Hepatocyte (in vitro differentiated cells): ENCODE data around the gene ING5. TPM values are rescaled to one million over a fixed set of nuclear protein-coding genes. Genes with fewer than 3 reads are reported as not detected.

Experiments used
- DNase-seq: peaks from one replicate; pipeline ENCODE4 v3.0.0-alpha.2; 2016; ENCODE audit warnings: low spot score
- H2AFZ ChIP-seq: fragments of 200-600 bp; sonication (generic); 2 replicates; pipeline ENCODE4 v1.6.0; 2016; ENCODE audit warnings: antibody characterized with exemption, mild to moderate bottlenecking
- H3K27ac ChIP-seq: fragments of 200-600 bp; sonication (generic); 2 replicates; pipeline ENCODE4 v1.5.1; 2016; ENCODE audit warnings: mild to moderate bottlenecking
- H3K27me3 ChIP-seq: fragments of 200-600 bp; sonication (generic); 2 replicates; pipeline ENCODE4 v1.6.1; 2016
- H3K36me3 ChIP-seq: fragments of 200-600 bp; sonication (generic); replicated peaks from 2 replicates; pipeline ENCODE4 v1.5.1; 2016; ENCODE audit warnings: low read depth; ENCODE audit not compliant: insufficient read depth
- H3K4me1 ChIP-seq: fragments of 200-600 bp; sonication (generic); 2 replicates; pipeline ENCODE4 v1.5.1; 2016; ENCODE audit warnings: mild to moderate bottlenecking, moderate library complexity; ENCODE audit not compliant: insufficient read depth
- H3K4me2 ChIP-seq: fragments of 200-600 bp; sonication (generic); 2 replicates; pipeline ENCODE4 v1.6.0; 2016
- H3K4me3 ChIP-seq: fragments of 200-600 bp; sonication (generic); 2 replicates; pipeline ENCODE4 v1.5.1; 2016; ENCODE audit warnings: mild to moderate bottlenecking
- H3K79me2 ChIP-seq: fragments of 200-600 bp; sonication (generic); 2 replicates; pipeline ENCODE4 v1.6.0; 2017; ENCODE audit warnings: mild to moderate bottlenecking
- H3K9me2 ChIP-seq: fragments of 200-600 bp; sonication (generic); replicated peaks from 2 replicates; pipeline ENCODE4 v1.6.0; 2017; ENCODE audit warnings: mild to moderate bottlenecking; ENCODE audit not compliant: insufficient read depth
- H3K9me3 ChIP-seq: fragments of 200-600 bp; sonication (generic); 2 replicates; pipeline ENCODE4 v1.5.1; 2016; ENCODE audit warnings: low read depth, mild to moderate bottlenecking
- H4K20me1 ChIP-seq: fragments of 200-600 bp; sonication (generic); 2 replicates; pipeline ENCODE4 v1.6.0; 2016; ENCODE audit warnings: mild to moderate bottlenecking; ENCODE audit not compliant: insufficient read depth, poor library complexity, severe bottlenecking
- CTCF ChIP-seq: fragments of 200-600 bp; sonication (generic); IDR thresholded peaks from 2 replicates; pipeline ENCODE4 v1.5.1; 2016; ENCODE audit warnings: antibody characterized with exemption, mild to moderate bottlenecking; ENCODE audit not compliant: poor library complexity
- EZH2 ChIP-seq: fragments of 200-600 bp; sonication (generic); IDR thresholded peaks from 2 replicates; pipeline ENCODE4 v1.6.1; 2016; ENCODE audit warnings: antibody characterized with exemption, mild to moderate bottlenecking, borderline replicate concordance
- EZH2phosphoT487 ChIP-seq: fragments of 200-600 bp; sonication (generic); IDR thresholded peaks from one replicate; pipeline ENCODE4 v1.6.1; 2018; ENCODE audit warnings: antibody characterized with exemption, mild to moderate bottlenecking, low read depth, moderate library complexity; ENCODE audit not compliant: unreplicated experiment, severe bottlenecking
- WGBS: methylation state at CpG from one replicate; pipeline ENCODE4 v1.1.6; 2016; ENCODE audit warnings: low lambda C conversion rate; ENCODE audit errors: missing lambda C conversion rate; 5-methylcytosine and 5-hydroxymethylcytosine counted together
- polyA plus RNA-seq: library from polyadenylated mRNA; unstranded; fragments of >200 nt; fragmentation: Nextera tagmentation; extraction: Ambion mirVana; gene quantifications from 2 replicates; pipeline ENCODE4 v1.2.1, GENCODE V29; 2016
- total RNA-seq: library from RNA; depleted of rRNA; stranded (reverse); fragments of >200 nt; gene quantifications from 2 replicates; pipeline ENCODE4 v1.2.3, GENCODE V29; 2014

ING5 gene
- total and polyA plus RNA-seq, 2 experiments from 2014 or later: 27.6 to 33.4 TPM

- Histone ChIP-seq H4K20me1 (peaks cover 2% of the 10 kb centered on the region), H3K36me3 (no peaks in the 10 kb centered on the region), H3K27ac (no peak overlapping the region), H3K4me2 (no peak overlapping the region), H3K9me2 (no peaks in the 10 kb centered on the region), H3K27me3 (no peaks in the 10 kb centered on the region), H3K79me2 (no peaks in the 10 kb centered on the region), H3K4me1 (no peaks in the 10 kb centered on the region), H3K9me3 (no peaks in the 10 kb centered on the region), H3K4me3 (no peak overlapping the region), H2AFZ (no peak overlapping the region)
- no peak for DNase-seq
- WGBS: 97% methylated on average over 13 of the region's 13 CpGs
- TF ChIP-seq EZH2phosphoT487 (no peak), EZH2 (no peak), CTCF (no peak)
Observed at GRCh38 chr2:241745276-241745675, 43.4 kb downstream of the ING5 start.

GRCh38 chr2:241746084-241746483 is 44.2 kb downstream of the ING5 start:
- Histone ChIP-seq H4K20me1 (peaks cover 2% of the 10 kb centered on the region), H3K9me2 (no peaks in the 10 kb centered on the region), H3K27ac (no peak overlapping the region), H3K79me2 (no peaks in the 10 kb centered on the region), H3K27me3 (no peaks in the 10 kb centered on the region), H3K36me3 (no peaks in the 10 kb centered on the region), H2AFZ (no peak overlapping the region), H3K4me3 (no peak overlapping the region), H3K9me3 (no peaks in the 10 kb centered on the region), H3K4me1 (no peaks in the 10 kb centered on the region), H3K4me2 (no peak overlapping the region)
- WGBS: 99% methylated on average over 4 of the region's 4 CpGs
- no peak for DNase-seq
- TF ChIP-seq EZH2 (no peak), CTCF (no peak), EZH2phosphoT487 (no peak)

GRCh38 chr2:241748468-241749256 is 46.8 kb downstream of the ING5 start:
- Histone ChIP-seq H3K9me2 (no peaks in the 10 kb centered on the region), H3K4me2 (no peak overlapping the region), H3K79me2 (no peaks in the 10 kb centered on the region), H3K4me3 (no peak overlapping the region), H4K20me1 (no peaks in the 10 kb centered on the region), H3K9me3 (no peaks in the 10 kb centered on the region), H3K27me3 (no peaks in the 10 kb centered on the region), H3K36me3 (no peaks in the 10 kb centered on the region), H2AFZ (no peak overlapping the region), H3K27ac (no peak overlapping the region), H3K4me1 (no peaks in the 10 kb centered on the region)
- DNase-seq: no peak
- TF ChIP-seq CTCF (no peak), EZH2 (no peak), EZH2phosphoT487 (no peak)
- 90% methylated on average over 29 of the region's 32 CpGs for WGBS
